ENCODE results near the gene HRH3.

DNA sequence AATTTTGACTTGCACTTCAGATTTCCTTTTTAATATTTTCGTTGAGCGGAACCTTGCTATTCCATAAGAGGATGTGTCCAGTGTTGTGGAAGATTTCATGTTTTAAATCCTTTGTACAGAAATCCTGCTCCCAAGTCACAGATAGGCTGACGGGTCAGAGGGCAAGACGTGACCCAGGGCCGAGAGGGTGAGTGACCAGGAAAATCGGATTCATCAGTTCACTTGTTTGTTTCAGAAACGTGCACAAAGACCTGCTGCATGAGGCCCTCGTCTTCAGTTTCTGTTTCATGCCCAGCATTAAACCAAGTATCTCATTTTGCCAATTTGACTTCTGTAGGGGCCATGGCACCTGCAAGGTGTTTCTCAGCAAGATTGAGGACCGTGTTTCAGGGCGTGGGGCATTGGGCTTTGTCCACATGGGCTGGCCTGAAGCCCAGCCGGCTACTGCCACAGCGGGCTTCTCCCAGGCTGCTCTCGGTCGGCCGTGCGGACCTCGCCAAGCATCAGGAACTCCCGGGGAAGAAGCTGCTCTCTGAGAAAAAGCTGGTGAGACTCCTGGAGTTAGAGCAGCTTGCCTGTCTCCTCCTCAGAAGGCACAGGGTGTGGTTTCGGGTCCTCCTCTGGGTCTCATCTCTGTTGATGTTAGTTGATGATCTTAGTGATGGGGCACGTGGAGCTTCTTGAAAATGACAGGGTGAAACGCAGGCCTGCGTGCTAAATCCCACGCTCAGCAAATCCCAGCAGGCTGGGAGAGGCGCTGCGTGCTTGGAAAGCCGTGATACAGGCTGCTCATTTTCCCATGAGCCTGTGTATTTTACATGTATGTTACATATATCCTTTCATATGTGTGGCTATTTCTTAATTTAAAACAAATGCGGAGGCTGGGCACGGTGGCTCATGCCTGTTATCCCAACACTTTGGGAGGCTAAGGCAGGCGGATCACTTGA lies 26.7 kb downstream of the HRH3 start:
- TF ChIP-seq, protein P1, sequence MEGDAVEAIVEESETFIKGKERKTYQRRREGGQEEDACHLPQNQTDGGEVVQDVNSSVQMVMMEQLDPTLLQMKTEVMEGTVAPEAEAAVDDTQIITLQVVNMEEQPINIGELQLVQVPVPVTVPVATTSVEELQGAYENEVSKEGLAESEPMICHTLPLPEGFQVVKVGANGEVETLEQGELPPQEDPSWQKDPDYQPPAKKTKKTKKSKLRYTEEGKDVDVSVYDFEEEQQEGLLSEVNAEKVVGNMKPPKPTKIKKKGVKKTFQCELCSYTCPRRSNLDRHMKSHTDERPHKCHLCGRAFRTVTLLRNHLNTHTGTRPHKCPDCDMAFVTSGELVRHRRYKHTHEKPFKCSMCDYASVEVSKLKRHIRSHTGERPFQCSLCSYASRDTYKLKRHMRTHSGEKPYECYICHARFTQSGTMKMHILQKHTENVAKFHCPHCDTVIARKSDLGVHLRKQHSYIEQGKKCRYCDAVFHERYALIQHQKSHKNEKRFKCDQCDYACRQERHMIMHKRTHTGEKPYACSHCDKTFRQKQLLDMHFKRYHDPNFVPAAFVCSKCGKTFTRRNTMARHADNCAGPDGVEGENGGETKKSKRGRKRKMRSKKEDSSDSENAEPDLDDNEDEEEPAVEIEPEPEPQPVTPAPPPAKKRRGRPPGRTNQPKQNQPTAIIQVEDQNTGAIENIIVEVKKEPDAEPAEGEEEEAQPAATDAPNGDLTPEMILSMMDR (IDR thresholded peaks at IDR 0.05; ENCODE audit: low read length), result no peak
- no peak for TF ChIP-seq EZH2 (IDR thresholded peaks at IDR 0.05; ENCODE audit: borderline replicate concordance, low read length)

Measured in OCI-LY1 (cell line).